ENCODE measurements around the gene CYBC1.

CYBC1 gene

GRCh38 chr17:82477934-82478333, 27.4 kb upstream of the CYBC1 start:
- DNase-seq (ENCODE audit: low read depth), result no peak
- no peak for TF ChIP-seq CTCF (IDR thresholded peaks at IDR 0.05; ENCODE audit: low read length, missing control alignments)
- H3K4me3 ChIP-seq (replicated peaks; ENCODE audit: low read depth, low read length), result no peak overlapping the region

DNA sequence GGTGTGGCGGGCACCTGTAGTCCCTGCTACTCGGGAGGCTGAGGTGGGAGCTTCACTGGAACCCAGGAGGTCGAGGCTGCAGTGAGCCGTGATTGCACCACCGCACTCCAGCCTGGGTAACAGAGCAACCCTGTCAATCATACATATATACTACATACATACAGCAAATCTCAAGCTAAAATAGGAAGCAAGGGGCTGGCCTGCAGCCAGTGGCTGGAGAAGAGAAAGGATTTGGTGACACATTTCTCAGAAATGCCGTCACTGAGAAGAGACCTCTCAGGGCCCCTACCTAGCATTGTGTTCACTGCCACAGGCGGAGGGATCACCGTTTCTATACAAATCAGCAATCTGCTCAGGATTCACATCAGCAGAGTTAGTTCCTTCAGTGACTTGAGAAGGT, 24.9 kb upstream of the CYBC1 start:
- no peak overlapping the region for H3K4me3 ChIP-seq (replicated peaks; ENCODE audit: low read depth, low read length)
- peak; percentile 22 for DNase-seq (ENCODE audit: low read depth)
- no peak for TF ChIP-seq CTCF (IDR thresholded peaks at IDR 0.05; ENCODE audit: low read length, missing control alignments)

- DNase-seq (ENCODE audit: low read depth), result no peak
- no peak for TF ChIP-seq CTCF (IDR thresholded peaks at IDR 0.05; ENCODE audit: low read length, missing control alignments)
These were observed 23.9 kb upstream of the CYBC1 start for GRCh38 chr17:82474223-82475010.

GRCh38 chr17:82470065-82470464, 19.5 kb upstream of the CYBC1 start:
- TF ChIP-seq CTCF (IDR thresholded peaks at IDR 0.05; ENCODE audit: low read length, missing control alignments), result no peak
- no peak overlapping the region for H3K4me3 ChIP-seq (replicated peaks; ENCODE audit: low read depth, low read length)
- DNase-seq (ENCODE audit: low read depth), result no peak

More at GRCh38 chr17:82474223-82475010, 23.9 kb upstream of the CYBC1 start:
- H3K4me3 ChIP-seq (replicated peaks; ENCODE audit: low read depth, low read length), result no peak overlapping the region

- no peak for DNase-seq (ENCODE audit: low read depth)
- no peak overlapping the region for H3K4me3 ChIP-seq (replicated peaks; ENCODE audit: low read depth, low read length)
- TF ChIP-seq CTCF (IDR thresholded peaks at IDR 0.05; ENCODE audit: low read length, missing control alignments), result no peak
These were observed 18.1 kb upstream of the CYBC1 start for GRCh38 chr17:82468692-82469091.

DNA sequence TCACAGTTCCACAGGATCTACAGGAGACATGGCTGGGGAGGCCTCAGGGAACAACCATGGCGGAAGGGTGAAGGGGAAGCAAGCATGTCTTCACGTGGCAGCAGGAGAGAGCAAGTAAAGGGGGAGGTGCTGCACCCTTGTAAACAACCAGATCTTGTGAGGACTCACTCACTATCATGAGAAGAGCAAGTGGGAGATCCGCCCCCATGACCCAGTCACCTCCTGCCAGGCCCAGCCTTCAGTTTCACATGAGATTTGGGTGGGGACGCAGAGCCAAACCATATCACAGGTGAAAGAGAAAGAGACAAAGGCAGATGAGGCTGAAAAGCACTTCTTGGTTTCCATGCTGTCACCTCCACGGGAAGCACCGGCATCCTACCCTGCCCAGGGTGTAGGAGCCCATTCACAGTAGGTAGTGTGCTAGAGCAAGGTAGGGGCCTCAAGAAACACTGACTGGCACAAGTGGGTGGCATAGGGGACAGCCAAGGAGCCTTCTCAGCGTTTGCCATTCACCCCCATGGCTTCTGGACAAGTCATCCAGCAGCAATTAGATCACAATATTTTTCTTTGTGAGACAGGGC, 14.6 kb upstream of the CYBC1 start:
- no peak for TF ChIP-seq CTCF (IDR thresholded peaks at IDR 0.05; ENCODE audit: low read length, missing control alignments)
- DNase-seq (ENCODE audit: low read depth), result no peak
- H3K4me3 ChIP-seq (replicated peaks; ENCODE audit: low read depth, low read length), result no peak overlapping the region

DNA sequence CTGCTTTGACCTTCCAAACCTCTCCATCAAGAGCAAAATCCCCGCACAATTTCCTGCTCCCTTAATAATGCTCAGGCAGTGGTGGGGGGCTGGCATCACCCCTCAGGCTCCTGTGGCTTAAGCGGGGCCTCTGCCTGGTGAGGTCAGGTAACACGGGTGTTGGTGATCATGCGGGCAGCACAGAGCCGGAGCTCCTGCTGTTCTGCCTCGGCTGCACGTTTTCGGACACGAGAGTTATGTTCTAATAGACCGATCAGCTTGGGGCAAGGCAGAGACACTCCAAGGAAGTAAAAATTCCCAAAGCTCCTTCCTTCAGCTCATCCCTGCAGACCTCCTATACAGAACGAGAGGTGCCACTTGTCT, 14.0 kb upstream of the CYBC1 start:
- DNase-seq (ENCODE audit: low read depth), result no peak
- no peak overlapping the region for H3K4me3 ChIP-seq (replicated peaks; ENCODE audit: low read depth, low read length)
- no peak for TF ChIP-seq CTCF (IDR thresholded peaks at IDR 0.05; ENCODE audit: low read length, missing control alignments)

All from fibroblast of pulmonary artery (primary cell).